B cell (primary cell): ENCODE results near the gene BTBD10. TPM values are rescaled to one million over a fixed set of nuclear protein-coding genes. Genes with fewer than 3 reads are reported as not detected.

Experiments used
- ATAC-seq: fragments of 200-7000 bp; cut with Tn5 transposase; one replicate; pipeline ENCODE4 v1.10.0; 2021; ENCODE audit warnings: low read depth, mild to moderate bottlenecking, moderate number of reproducible peaks, moderate library complexity
- CTCF ChIA-PET: fragments of 350-600 bp; sonication (Branson Sonifier 250); formaldehyde crosslinking; loops from one replicate; lab custom pipeline; 2021; ENCODE audit warnings: antibody characterized with exemption, inconsistent platforms; lab: Charles Lee
- POLR2A ChIA-PET: fragments of 350-600 bp; sonication (Branson Sonifier 250); formaldehyde crosslinking; loops from one replicate; lab custom pipeline; 2021; ENCODE audit warnings: antibody characterized with exemption; lab: Charles Lee
- DNase-seq: peaks from one replicate; pipeline ENCODE4 v3.0.0; 2013
- H2AFZ ChIP-seq: 2 replicates; pipeline ENCODE4 v1.6.1; 2012; ENCODE audit warnings: mild to moderate bottlenecking, low read depth, low read length; ENCODE audit not compliant: insufficient read depth, poor library complexity, severe bottlenecking
- H3K27ac ChIP-seq, 2 donors: 1 replicate in 1 of 2; 2 replicates in 1 of 2; pipeline ENCODE4 v1.5.1; 2012 to 2013; ENCODE audit warnings: low read length in 2 of 2, mild to moderate bottlenecking in 2 of 2, moderate library complexity in 1 of 2
- H3K27me3 ChIP-seq, 4 experiments: fragments of 200-600 bp in 1 of 4; sonication (generic) in 1 of 4; replicated peaks in 1 of 4; 1 replicate in 2 of 4; 2 replicates in 2 of 4; pipeline versions ENCODE4 v1.6.1 to v1.7.0; 2013 to 2016; ENCODE audit warnings: low read length in 3 of 4, mild to moderate bottlenecking in 2 of 4, mixed read lengths in 1 of 4, moderate library complexity in 1 of 4; ENCODE audit not compliant: insufficient read depth in 4 of 4, control insufficient read depth in 3 of 4; ENCODE audit errors: control extremely low read depth in 1 of 4
- H3K36me3 ChIP-seq, 2 experiments: replicated peaks in 1 of 2; 1 replicate in 1 of 2; 2 replicates in 1 of 2; pipeline versions ENCODE4 v1.6.1 to v1.7.1; 2013; ENCODE audit warnings: low read length in 1 of 2; ENCODE audit not compliant: insufficient read depth in 2 of 2, control insufficient read depth in 1 of 2; ENCODE audit errors: control extremely low read depth in 1 of 2, extremely low read depth in 1 of 2
- H3K4me1 ChIP-seq, 2 donors: fragments of 200-600 bp in 1 of 2; sonication (generic) in 1 of 2; 1 replicate in 1 of 2; 2 replicates in 1 of 2; pipeline versions ENCODE4 v1.5.1 to v1.6.1; 2013 to 2017; ENCODE audit warnings: low read length in 2 of 2; ENCODE audit not compliant: control insufficient read depth in 2 of 2, insufficient read depth in 2 of 2
- H3K4me2 ChIP-seq: replicated peaks from 2 replicates; pipeline ENCODE3; 2012; ENCODE audit warnings: mild to moderate bottlenecking, low read depth, low read length; ENCODE audit not compliant: poor library complexity, severe bottlenecking
- H3K4me3 ChIP-seq, 5 experiments: fragments of 200-600 bp in 1 of 5; sonication (generic) in 1 of 5; 1 replicate in 3 of 5; 2 replicates in 2 of 5; pipeline versions ENCODE4 v1.5.1 to v1.7.0; 2011 to 2016; ENCODE audit warnings: low read length in 4 of 5, mild to moderate bottlenecking in 4 of 5, low read depth in 2 of 5, control low read depth in 1 of 5, moderate library complexity in 1 of 5; ENCODE audit not compliant: insufficient read depth in 1 of 5; ENCODE audit errors: control extremely low read depth in 1 of 5, extremely low read depth in 1 of 5
- H3K79me2 ChIP-seq: fragments of 200-600 bp; sonication (generic); one replicate; pipeline ENCODE4 v1.6.0; 2016; ENCODE audit warnings: low read length; ENCODE audit not compliant: control insufficient read depth, insufficient read depth
- H3K9ac ChIP-seq: fragments of 200-600 bp; sonication (generic); 2 replicates; pipeline ENCODE4 v1.6.1; 2017; ENCODE audit warnings: mild to moderate bottlenecking, low read length, moderate library complexity
- H3K9me3 ChIP-seq, 3 donors: one replicate each; pipeline versions ENCODE4 v1.6.1 to v1.7.1; 2013; ENCODE audit warnings: low read length in 2 of 3; ENCODE audit not compliant: control insufficient read depth in 2 of 3, insufficient read depth in 1 of 3; ENCODE audit errors: control extremely low read depth in 1 of 3
- H4K20me1 ChIP-seq: 2 replicates; pipeline ENCODE4 v1.6.0; 2012; ENCODE audit warnings: mild to moderate bottlenecking, low read length; ENCODE audit not compliant: insufficient read depth, control insufficient read depth, poor library complexity, severe bottlenecking
- H3K27ac Mint-ChIP-seq: one replicate; pipeline ENCODE4 v1.8.0; 2021; ENCODE audit warnings: mixed read lengths
- H3K27me3 Mint-ChIP-seq: one replicate; pipeline ENCODE4 v1.8.0; 2021; ENCODE audit warnings: mixed read lengths
- H3K4me1 Mint-ChIP-seq: one replicate; pipeline ENCODE4 v1.8.0; 2021; ENCODE audit warnings: mixed read lengths
- H3K4me3 Mint-ChIP-seq: one replicate; pipeline ENCODE4 v1.8.0; 2021; ENCODE audit warnings: mixed read lengths
- H3K9me3 Mint-ChIP-seq: one replicate; pipeline ENCODE4 v1.8.0; 2022; ENCODE audit warnings: mixed read lengths; ENCODE audit not compliant: insufficient read depth
- EZH2 ChIP-seq: IDR thresholded peaks from 2 replicates; pipeline ENCODE4 v1.6.1; 2012; ENCODE audit warnings: borderline replicate concordance, low read depth, mild to moderate bottlenecking, moderate library complexity, low read length; ENCODE audit not compliant: insufficient read depth, poor library complexity, severe bottlenecking
- WGBS: methylation state at CpG from one replicate; pipeline ENCODE4 v1.1.5; 2013; ENCODE audit warnings: missing lambda C conversion rate; ENCODE audit not compliant: insufficient coverage; 5-methylcytosine and 5-hydroxymethylcytosine counted together
- intact Hi-C: fragments of 100-400 bp; cut with micrococcal nuclease; formaldehyde crosslinking; loops from one replicate; pipeline ENCODE4 v1.10.0; 2022
- polyA plus RNA-seq: library from polyadenylated mRNA; depleted of rRNA; stranded (reverse); fragments of >200 nt; gene quantifications from 2 replicates; pipeline ENCODE4 v1.2.3, GENCODE V29; 2012
- total RNA-seq, 2 donors: library from RNA; stranded (reverse); fragments of 120-200 nt in 1 of 2; gene quantifications; 1 replicate in 1 of 2; 2 replicates in 1 of 2; pipeline versions ENCODE4 v1.2.3 to v1.2.4, GENCODE V29; 2013 to 2022
- TF ChIP-seq, protein P1 (sequence below): fragments of 200-600 bp; IDR thresholded peaks from one replicate; pipeline ENCODE4 v1.8.0; 2022; ENCODE audit warnings: antibody characterized with exemption, mild to moderate bottlenecking

BTBD10 gene
- total and polyA plus RNA-seq, 2 donors (not counting 1 experiment from before 2014, with no cell fraction given), result 8.2 to 19.6 TPM

DNA sequence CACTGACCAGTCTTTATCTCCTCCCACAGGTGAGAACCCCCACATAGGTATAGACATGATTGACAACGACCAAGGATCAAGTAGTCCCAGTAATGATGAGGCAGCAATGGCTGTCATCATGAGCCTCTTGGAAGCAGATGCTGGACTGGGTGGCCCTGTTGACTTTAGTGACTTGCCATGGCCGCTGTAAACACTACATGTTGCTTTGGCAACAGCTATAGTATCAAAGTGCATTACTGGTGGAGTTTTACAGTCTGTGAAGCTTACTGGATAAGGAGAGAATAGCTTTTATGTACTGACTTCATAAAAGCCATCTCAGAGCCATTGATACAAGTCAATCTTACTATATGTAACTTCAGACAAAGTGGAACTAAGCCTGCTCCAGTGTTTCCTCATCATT is 76.5 kb downstream of the BTBD10 start:
- Histone ChIP-seq H3K9me3 (no peaks in the 10 kb centered on the region), H3K36me3 (peaks cover 16 to 35% of the 10 kb centered on the region in 2 experiments), H3K4me3 (no peak overlapping the region), H2AFZ (no peak overlapping the region), H4K20me1 (no peaks in the 10 kb centered on the region), H3K9ac (no peak overlapping the region), H3K79me2 (no peaks in the 10 kb centered on the region), H3K4me1 (no peaks in the 10 kb centered on the region), H3K4me2 (no peak overlapping the region), H3K27me3 (no peaks in the 10 kb centered on the region), H3K27ac (no peak overlapping the region)
- H3K9me3 Mint-ChIP-seq, result no peaks in the 10 kb centered on the region
- intact Hi-C loops, result no loop called here
- no peak overlapping the region for H3K27ac Mint-ChIP-seq
- ATAC-seq (no peak), DNase-seq (no peak)
- H3K4me3 Mint-ChIP-seq, result no peak overlapping the region
- no peaks in the 10 kb centered on the region for H3K4me1 Mint-ChIP-seq
- ChIA-PET POLR2A (no interaction called here), CTCF (interaction anchor here (0.6 to 2.1 kb wide), 7 partner anchors 22 to 423 kb away, joined by 3 to 12 read pairs (median 4); no protein-coding TSS in a partner anchor)
- TF ChIP-seq EZH2, result no peak
- TF ChIP-seq, protein P1, sequence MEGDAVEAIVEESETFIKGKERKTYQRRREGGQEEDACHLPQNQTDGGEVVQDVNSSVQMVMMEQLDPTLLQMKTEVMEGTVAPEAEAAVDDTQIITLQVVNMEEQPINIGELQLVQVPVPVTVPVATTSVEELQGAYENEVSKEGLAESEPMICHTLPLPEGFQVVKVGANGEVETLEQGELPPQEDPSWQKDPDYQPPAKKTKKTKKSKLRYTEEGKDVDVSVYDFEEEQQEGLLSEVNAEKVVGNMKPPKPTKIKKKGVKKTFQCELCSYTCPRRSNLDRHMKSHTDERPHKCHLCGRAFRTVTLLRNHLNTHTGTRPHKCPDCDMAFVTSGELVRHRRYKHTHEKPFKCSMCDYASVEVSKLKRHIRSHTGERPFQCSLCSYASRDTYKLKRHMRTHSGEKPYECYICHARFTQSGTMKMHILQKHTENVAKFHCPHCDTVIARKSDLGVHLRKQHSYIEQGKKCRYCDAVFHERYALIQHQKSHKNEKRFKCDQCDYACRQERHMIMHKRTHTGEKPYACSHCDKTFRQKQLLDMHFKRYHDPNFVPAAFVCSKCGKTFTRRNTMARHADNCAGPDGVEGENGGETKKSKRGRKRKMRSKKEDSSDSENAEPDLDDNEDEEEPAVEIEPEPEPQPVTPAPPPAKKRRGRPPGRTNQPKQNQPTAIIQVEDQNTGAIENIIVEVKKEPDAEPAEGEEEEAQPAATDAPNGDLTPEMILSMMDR, result no peak
- 100% methylated on average over 1 of the region's 2 CpGs for WGBS
- no peaks in the 10 kb centered on the region for H3K27me3 Mint-ChIP-seq

DNA sequence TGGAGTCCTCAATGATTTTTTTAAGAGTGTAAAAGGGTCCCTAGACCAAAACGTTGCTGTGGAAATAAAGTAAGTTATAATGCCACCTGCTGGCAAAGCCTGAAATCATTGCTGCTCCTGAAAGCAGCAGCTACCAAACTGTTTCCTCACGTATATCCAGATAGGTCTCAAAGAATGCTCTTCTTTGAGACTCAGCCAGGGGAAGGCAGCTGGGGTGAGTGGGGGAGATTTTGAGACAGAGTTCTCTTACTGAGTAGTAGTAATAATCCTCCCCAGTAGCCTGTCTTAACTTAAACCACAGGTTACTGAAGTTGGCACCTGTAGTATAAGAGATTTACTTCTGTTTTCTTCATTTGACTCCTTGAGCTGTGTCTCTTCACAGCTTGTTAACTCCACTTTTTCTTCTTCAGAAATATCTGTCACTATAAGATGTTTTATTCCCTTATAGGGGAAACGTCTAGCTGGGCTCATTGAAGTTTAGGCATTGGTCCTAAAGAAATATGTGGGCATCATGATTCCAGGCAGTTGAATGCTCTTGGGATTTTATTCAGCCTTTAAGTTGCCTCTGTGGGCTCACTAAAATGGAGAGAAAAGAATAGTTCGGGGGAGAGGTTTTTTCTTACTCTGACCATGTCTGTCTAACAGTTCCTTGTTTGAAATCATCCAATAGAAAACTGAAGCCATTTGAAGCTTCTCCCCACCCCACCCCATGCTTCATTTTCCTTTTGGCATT is 77.9 kb downstream of the BTBD10 start:
- Histone ChIP-seq H3K9ac (no peak overlapping the region), H3K36me3 (peaks cover 12 to 49% of the 10 kb centered on the region in 2 experiments), H3K79me2 (no peaks in the 10 kb centered on the region), H3K9me3 (no peaks in the 10 kb centered on the region), H2AFZ (no peak overlapping the region), H3K27me3 (no peaks in the 10 kb centered on the region), H3K4me1 (no peaks in the 10 kb centered on the region), H3K27ac (no peak overlapping the region), H3K4me2 (no peak overlapping the region), H4K20me1 (no peaks in the 10 kb centered on the region), H3K4me3 (no peak overlapping the region)
- CTCF ChIA-PET, result interaction anchor here (0.6 to 2.1 kb wide), 17 partner anchors 8 to 421 kb away, joined by 3 to 12 read pairs (median 4); no protein-coding TSS in a partner anchor
- H3K27me3 Mint-ChIP-seq, result no peaks in the 10 kb centered on the region
- WGBS, result no CpG with 5 or more reads among the region's 4 CpGs
- no peak for TF ChIP-seq EZH2
- TF ChIP-seq, protein P1, result peak; percentile 68
- DNase-seq, result peak; percentile 38
- POLR2A ChIA-PET, result no interaction called here
- ATAC-seq, result no peak
- no peaks in the 10 kb centered on the region for H3K9me3 Mint-ChIP-seq
- no peak overlapping the region for H3K4me3 Mint-ChIP-seq
- H3K27ac Mint-ChIP-seq, result peak overlapping the region; percentile 38
- intact Hi-C loops, result loop anchor here (2.0 kb wide), 1 partner anchor 174 kb away; no protein-coding TSS in a partner anchor
- no peaks in the 10 kb centered on the region for H3K4me1 Mint-ChIP-seq
